Heart left ventricle (tissue), 16 donors: ENCODE measurements around the gene PIK3AP1. TPM values are rescaled to one million over a fixed set of nuclear protein-coding genes. Genes with fewer than 3 reads are reported as not detected.

ENCODE experiments used
- ATAC-seq, 4 donors: fragments of 200-7000 bp; cut with Tn5 transposase; one replicate each; pipeline ENCODE4 v1.9.1; 2020 to 2022; ENCODE audit warnings: moderate library complexity in 4 of 4, mild to moderate bottlenecking in 3 of 4, moderate number of reproducible peaks in 1 of 4
- DNase-seq, 5 donors: peaks; one replicate each; pipeline ENCODE4 v3.0.0-alpha.2; 2020
- H3K27ac ChIP-seq, 12 donors: fragments of 200-600 bp; sonication (generic) in 4 of 12; one replicate each; pipeline versions ENCODE4 v1.5.0 to v1.8.0; 2016 to 2022; ENCODE audit warnings: mild to moderate bottlenecking in 2 of 12
- H3K27me3 ChIP-seq, 9 donors: fragments of 200-600 bp; sonication (generic) in 2 of 9; one replicate each; pipeline versions ENCODE4 v1.5.1 to v1.8.0; 2016 to 2022; ENCODE audit warnings: mild to moderate bottlenecking in 3 of 9
- H3K36me3 ChIP-seq, 9 donors: fragments of 200-600 bp; sonication (generic) in 2 of 9; one replicate each; pipeline versions ENCODE4 v1.5.0 to v1.8.0; 2018 to 2022; ENCODE audit warnings: mild to moderate bottlenecking in 2 of 9
- H3K4me1 ChIP-seq, 12 donors: fragments of 200-600 bp; sonication (generic) in 4 of 12; one replicate each; pipeline versions ENCODE4 v1.5.0 to v1.8.0; 2016 to 2022; ENCODE audit warnings: mild to moderate bottlenecking in 3 of 12
- H3K4me3 ChIP-seq, 12 donors: fragments of 200-600 bp; sonication (generic) in 4 of 12; one replicate each; pipeline versions ENCODE4 v1.5.0 to v1.8.0; 2017 to 2022; ENCODE audit warnings: mild to moderate bottlenecking in 9 of 12, moderate library complexity in 4 of 12
- H3K9me3 ChIP-seq, 12 donors: fragments of 200-600 bp; sonication (generic) in 4 of 12; one replicate each; pipeline versions ENCODE4 v1.5.0 to v1.8.0; 2016 to 2022; ENCODE audit warnings: mild to moderate bottlenecking in 1 of 12
- CTCF ChIP-seq, 12 donors: fragments of 200-600 bp; sonication (generic) in 4 of 12; IDR thresholded peaks; one replicate each; pipeline versions ENCODE4 v1.5.0 to v1.8.0; 2018 to 2022; ENCODE audit warnings: antibody characterized with exemption in 12 of 12, mild to moderate bottlenecking in 5 of 12
- POLR2A ChIP-seq, 2 donors: fragments of 450-650 bp; IDR thresholded peaks; one replicate each; pipeline ENCODE4 v1.6.1; 2017; ENCODE audit warnings: antibody characterized with exemption in 2 of 2, mild to moderate bottlenecking in 2 of 2, moderate library complexity in 2 of 2
- WGBS, 4 donors: extraction: QIAGEN DNeasy Blood & Tissue Kit in 2 of 4; methylation state at CpG; one replicate each; pipeline versions ENCODE4 v1.1.5 to v1.1.7; 2013 to 2018; 5-methylcytosine and 5-hydroxymethylcytosine counted together
- intact Hi-C, 10 donors: fragments of 100-400 bp; cut with DNase I; formaldehyde crosslinking; loops; one replicate each; pipeline versions ENCODE4 v1.11.1 to v1.14.2; 2022
- polyA plus RNA-seq, 2 donors: library from polyadenylated mRNA; stranded (reverse); fragments of 200-250 nt; gene quantifications; one replicate each; pipeline ENCODE4 v1.2.3, GENCODE V29; 2013
- total RNA-seq, 9 donors: library from RNA; depleted of rRNA in 2 of 9; stranded (reverse); fragments of >200 nt in 2 of 9; fragmentation: NEBNext Ultra II Directional in 3 of 9; extraction: Animal tissue kit (Norgen Biotek cat#: 25700) in 3 of 9; gene quantifications; one replicate each; pipeline versions ENCODE4 v1.1.0 to v1.2.4, GENCODE V29; 2016 to 2023
- donor health status: ischemic (EF 13 %, LVEDD 7.1; RV severe dilation, severe dysfunction).
- donor health status: healthy with polysubstance abuse.
- donor health status: DM: no; HTN: yes; CAD: no.
- donor health status: DM: no; HTN: no; CAD: no.
- donor health status: ischemic (EF 25% LVEDD 6.9; RV normal size, moderate dysfunction).
- donor health status: ischemic (EF 25% LVEDD 5.7; RV mildly dilated, moderate dysfunction).
- donor health status: healthy.
- donor health status: DM: yes; HTN: yes; CAD: no.
- donor health status: ischemic (EF 35%, LVEDD 5.7; RV mildly dilated, moderate dysfunction).
- donor health status: nonischemic (EF 11% LVEDD 7.7; RV severe dilation, severe dysfunction).
- donor health status: DM: yes; HTN: yes; CAD: no.
- donor health status: PGD.
- donor health status: ischemic (EF 29% LVEDD 5.4; RV normal size, mild dysfunction).
- donor health status: nonischemic (EF 23%, LVEDD 6.1; RV moderate dilation, normal function).

Gene PIK3AP1
- total and polyA plus RNA-seq, 11 donors: 1.3 to 37.9 (median 4.4) TPM

- TF ChIP-seq CTCF (IDR thresholded peaks at IDR 0.05) (no peak), POLR2A (IDR thresholded peaks at IDR 0.05) (no peak)
- Histone ChIP-seq H3K4me3 (no peak overlapping the region), H3K9me3 (no peaks in the 10 kb centered on the region), H3K36me3 (peaks cover 0 to 65% (median 0%) of the 10 kb centered on the region in 9 donors), H3K4me1 (peaks cover 0 to 13% (median 6%) of the 10 kb centered on the region in 12 donors), H3K27me3 (no peaks in the 10 kb centered on the region), H3K27ac (peak overlapping the region in 1 of 12 donors; percentile 43)
- intact Hi-C loops: no loop called here
- 44 to 66% (median 47%) methylated on average over 4 of the region's 4 CpGs for WGBS, 4 donors
- DNase-seq: no peak
- peak; percentile 13 to 60 (median 23) for ATAC-seq
These were observed 114.1 kb downstream of the PIK3AP1 start for GRCh38 chr10:96606216-96606615.

GRCh38 chr10:96600337-96600736 lies 120.0 kb downstream of the PIK3AP1 start:
- ATAC-seq (no peak), DNase-seq (no peak)
- Histone ChIP-seq H3K27me3 (no peaks in the 10 kb centered on the region), H3K36me3 (peaks cover 0 to 46% (median 0%) of the 10 kb centered on the region in 9 donors), H3K27ac (no peak overlapping the region), H3K4me1 (peaks cover 0 to 6% (median 0%) of the 10 kb centered on the region in 12 donors), H3K4me3 (no peak overlapping the region), H3K9me3 (no peaks in the 10 kb centered on the region)
- intact Hi-C loops: no loop called here
- 76 to 84% (median 83%) methylated on average over 4 of the region's 4 CpGs for WGBS, 4 donors
- TF ChIP-seq CTCF (IDR thresholded peaks at IDR 0.05): no peak
- TF ChIP-seq POLR2A (IDR thresholded peaks at IDR 0.05): no peak

- TF ChIP-seq CTCF (IDR thresholded peaks at IDR 0.05): no peak
- no peak for TF ChIP-seq POLR2A (IDR thresholded peaks at IDR 0.05)
These were observed 121.5 kb downstream of the PIK3AP1 start for GRCh38 chr10:96598846-96599245.

GRCh38 chr10:96596422-96597407 lies 123.6 kb downstream of the PIK3AP1 start:
- 58 to 72% (median 69%) methylated on average over 1 of the region's 1 CpG for WGBS, 4 donors
- Histone ChIP-seq H3K4me3 (no peak overlapping the region), H3K9me3 (no peaks in the 10 kb centered on the region), H3K27me3 (no peaks in the 10 kb centered on the region), H3K27ac (no peak overlapping the region), H3K36me3 (peaks cover 0 to 39% (median 0%) of the 10 kb centered on the region in 9 donors), H3K4me1 (peaks cover 0 to 6% (median 0%) of the 10 kb centered on the region in 12 donors)
- no peak for ATAC-seq
- no peak for TF ChIP-seq POLR2A (IDR thresholded peaks at IDR 0.05)
- no peak for TF ChIP-seq CTCF (IDR thresholded peaks at IDR 0.05)
- no peak for DNase-seq
- intact Hi-C loops: no loop called here

More at GRCh38 chr10:96598846-96599245, 121.5 kb downstream of the PIK3AP1 start:
- H3K36me3 ChIP-seq: peaks cover 0 to 51% (median 0%) of the 10 kb centered on the region in 9 donors
- H3K4me1 ChIP-seq: peaks cover 0 to 6% (median 0%) of the 10 kb centered on the region in 12 donors
- 58 to 78% (median 63%) methylated on average over 4 of the region's 4 CpGs for WGBS, 4 donors
- H3K4me3 ChIP-seq: no peak overlapping the region
- intact Hi-C loops: no loop called here
- H3K27me3 ChIP-seq: no peaks in the 10 kb centered on the region
- no peak for DNase-seq
- H3K9me3 ChIP-seq: no peaks in the 10 kb centered on the region
- ATAC-seq: peak in 3 of 4 donors; percentile 56 to 59 (median 59)
- no peak overlapping the region for H3K27ac ChIP-seq
